HK-2 (cell line): Measurements from ENCODE around the gene POLDIP2.

Experiments
- DNase-seq: peaks from one replicate; pipeline ENCODE4 v3.0.0-alpha.2; 2018; ENCODE audit not compliant: unreplicated experiment

Gene POLDIP2

GRCh38 chr17:28317099-28317965 lies 40.0 kb downstream of the POLDIP2 start:
- no peak for DNase-seq

GRCh38 chr17:28315846-28316705 lies 41.3 kb downstream of the POLDIP2 start:
- no peak for DNase-seq

- no peak for DNase-seq
These were observed 43.5 kb downstream of the POLDIP2 start for GRCh38 chr17:28313841-28314240.

- DNase-seq = no peak
These were observed 50.3 kb downstream of the POLDIP2 start for GRCh38 chr17:28306954-28307401.

GRCh38 chr17:28298449-28298848 lies 58.9 kb downstream of the POLDIP2 start:
- no peak for DNase-seq
